H1 (cell line): ENCODE results near the gene SPATS2. TPM values are rescaled to one million over a fixed set of nuclear protein-coding genes. Genes with fewer than 3 reads are reported as not detected.

Source experiments
- CTCF ChIA-PET: fragments of 300-600 bp; sonication (Branson Sonifier 250); formaldehyde crosslinking; loops from one replicate; lab custom pipeline; 2021; ENCODE audit not compliant: partially characterized antibody; lab: Charles Lee
- POLR2A ChIA-PET: fragments of 300-600 bp; sonication (Branson Sonifier 250); formaldehyde crosslinking; loops from one replicate; lab custom pipeline; 2021; ENCODE audit warnings: inconsistent platforms; ENCODE audit not compliant: partially characterized antibody; lab: Charles Lee
- DNase-seq, 2 experiments: peaks; one replicate each; pipeline versions ENCODE4 v3.0.0 to v3.0.0-alpha.2; 2010 to 2022; ENCODE audit warnings: low spot score in 2 of 2, low read depth in 1 of 2, mixed read lengths in 1 of 2
- FAIRE-seq: peaks from 2 replicates; lab custom pipeline; 2011; peaks lifted over from hg19 to GRCh38; lab: Jason Lieb, UNC
- H2AFZ ChIP-seq: 2 replicates; pipeline ENCODE4 v1.8.1; 2012; ENCODE audit warnings: low read length, inconsistent platforms
- H2AK5ac ChIP-seq: 2 replicates; pipeline ENCODE4 v1.6.1; 2013; ENCODE audit warnings: low read depth, low read length
- H2BK120ac ChIP-seq: replicated peaks from 2 replicates; pipeline ENCODE3; 2013; ENCODE audit warnings: low read depth, low read length, inconsistent platforms
- H2BK12ac ChIP-seq: 2 replicates; pipeline ENCODE4 v1.6.1; 2013; ENCODE audit warnings: low read depth, low read length
- H2BK15ac ChIP-seq: 2 replicates; pipeline ENCODE4 v1.6.1; 2013; ENCODE audit warnings: low read length
- H2BK20ac ChIP-seq: 2 replicates; pipeline ENCODE4 v1.6.1; 2013; ENCODE audit warnings: low read length
- H2BK5ac ChIP-seq: 2 replicates; pipeline ENCODE4 v1.6.1; 2013; ENCODE audit warnings: low read depth, low read length
- H3K14ac ChIP-seq: 2 replicates; pipeline ENCODE4 v1.6.1; 2013; ENCODE audit warnings: inconsistent platforms; ENCODE audit not compliant: insufficient read length
- H3K18ac ChIP-seq: 2 replicates; pipeline ENCODE4 v1.6.1; 2013; ENCODE audit warnings: low read length; ENCODE audit errors: extremely low read depth
- H3K23ac ChIP-seq: 2 replicates; pipeline ENCODE4 v1.6.1; 2013; ENCODE audit warnings: inconsistent platforms; ENCODE audit not compliant: insufficient read length
- H3K23me2 ChIP-seq: 2 replicates; pipeline ENCODE4 v1.6.1; 2013; ENCODE audit warnings: low read depth, low read length
- H3K27ac ChIP-seq: 2 replicates; pipeline ENCODE4 v1.6.1; 2011; ENCODE audit warnings: low read depth, low read length, inconsistent platforms
- H3K27me3 ChIP-seq, 4 experiments: replicated peaks in 1 of 4; 1 replicate in 1 of 4; 2 replicates in 3 of 4; pipeline versions ENCODE4 v1.6.1 to v1.8.1; 2011 to 2013; ENCODE audit warnings: low read length in 3 of 4, mild to moderate bottlenecking in 3 of 4, inconsistent platforms in 2 of 4, mixed read lengths in 2 of 4, moderate library complexity in 1 of 4; ENCODE audit not compliant: control insufficient read depth in 3 of 4, insufficient read depth in 3 of 4; ENCODE audit errors: extremely low read depth in 1 of 4
- H3K36me3 ChIP-seq, 4 experiments: 2 replicates each; pipeline versions ENCODE4 v1.6.1 to v1.8.1; 2011 to 2013; ENCODE audit warnings: mild to moderate bottlenecking in 4 of 4, low read length in 3 of 4, moderate library complexity in 2 of 4, control low read depth in 1 of 4, inconsistent platforms in 1 of 4; ENCODE audit not compliant: insufficient read depth in 4 of 4, control insufficient read depth in 2 of 4
- H3K4ac ChIP-seq: replicated peaks from 2 replicates; pipeline ENCODE3; 2013; ENCODE audit warnings: low read length, low read depth, mixed read lengths, inconsistent platforms; ENCODE audit not compliant: insufficient read length
- H3K4me1 ChIP-seq, 4 experiments: replicated peaks in 1 of 4; 1 replicate in 1 of 4; 2 replicates in 3 of 4; pipeline versions ENCODE4 v1.6.1 to v1.8.1; 2011 to 2013; ENCODE audit warnings: low read length in 3 of 4, inconsistent platforms in 2 of 4, mixed read lengths in 1 of 4; ENCODE audit not compliant: insufficient read depth in 4 of 4, control insufficient read depth in 3 of 4
- H3K4me2 ChIP-seq, 2 experiments: 2 replicates each; pipeline versions ENCODE4 v1.6.1 to v1.8.1; 2011 to 2013; ENCODE audit warnings: low read depth in 2 of 2, low read length in 2 of 2, control low read depth in 1 of 2, inconsistent platforms in 1 of 2, mild to moderate bottlenecking in 1 of 2; ENCODE audit not compliant: insufficient read depth in 1 of 2
- H3K4me3 ChIP-seq, 4 experiments: fragments of 200-600, 300-600 bp in 1 of 4; sonication (generic), shearing (Covaris generic), sonication (Bioruptor Twin) in 1 of 4; 2 replicates each; pipeline versions ENCODE4 v1.5.1 to v1.8.1; 2011 to 2016; ENCODE audit warnings: low read length in 4 of 4, low read depth in 3 of 4, control low read depth in 2 of 4, inconsistent platforms in 2 of 4, mild to moderate bottlenecking in 2 of 4, mixed read lengths in 1 of 4, moderate library complexity in 1 of 4; ENCODE audit not compliant: insufficient read depth in 2 of 4; ENCODE audit errors: extremely low read depth in 1 of 4
- H3K56ac ChIP-seq: replicated peaks from 2 replicates; pipeline ENCODE3; 2013; ENCODE audit warnings: low read depth, mild to moderate bottlenecking, mixed read lengths, low read length, inconsistent platforms; ENCODE audit not compliant: insufficient read length
- H3K79me1 ChIP-seq: 2 replicates; pipeline ENCODE4 v1.6.1; 2013; ENCODE audit warnings: low read depth, low read length, control low read depth
- H3K79me2 ChIP-seq, 2 experiments: 2 replicates each; pipeline versions ENCODE4 v1.6.1 to v1.8.1; 2012 to 2013; ENCODE audit warnings: low read length in 2 of 2, mild to moderate bottlenecking in 2 of 2, inconsistent platforms in 1 of 2; ENCODE audit not compliant: insufficient read depth in 2 of 2, control insufficient read depth in 1 of 2
- H3K9ac ChIP-seq, 4 experiments: replicated peaks in 1 of 4; 1 replicate in 1 of 4; 2 replicates in 3 of 4; pipeline versions ENCODE4 v1.6.1 to v1.8.1; 2011 to 2013; ENCODE audit warnings: low read depth in 3 of 4, low read length in 3 of 4, control low read depth in 2 of 4, mild to moderate bottlenecking in 2 of 4, moderate library complexity in 2 of 4, inconsistent platforms in 1 of 4; ENCODE audit errors: extremely low read depth in 1 of 4
- H3K9me3 ChIP-seq, 2 experiments: 2 replicates each; pipeline versions ENCODE4 v1.6.1 to v1.8.1; 2012 to 2013; ENCODE audit warnings: mild to moderate bottlenecking in 2 of 2, moderate library complexity in 2 of 2, control low read depth in 1 of 2, inconsistent platforms in 1 of 2, low read depth in 1 of 2, low read length in 1 of 2, mixed read lengths in 1 of 2; ENCODE audit not compliant: insufficient read depth in 2 of 2
- H4K20me1 ChIP-seq, 2 experiments: replicated peaks in 1 of 2; 2 replicates each; pipeline versions ENCODE3 to v1.8.1; 2011 to 2013; ENCODE audit warnings: inconsistent platforms in 2 of 2, low read length in 2 of 2, mild to moderate bottlenecking in 1 of 2; ENCODE audit not compliant: insufficient read depth in 2 of 2, control insufficient read depth in 1 of 2
- H4K5ac ChIP-seq: 2 replicates; pipeline ENCODE4 v1.6.1; 2013; ENCODE audit warnings: low read length, low read depth, mixed read lengths, inconsistent platforms; ENCODE audit not compliant: insufficient read length
- H4K8ac ChIP-seq: 2 replicates; pipeline ENCODE4 v1.8.0; 2013; ENCODE audit warnings: mild to moderate bottlenecking, moderate library complexity, low read length, inconsistent platforms; ENCODE audit not compliant: insufficient read depth; ENCODE audit errors: extremely low read depth
- H4K91ac ChIP-seq: replicated peaks from 2 replicates; pipeline ENCODE3; 2013; ENCODE audit warnings: low read length, mixed read lengths, inconsistent platforms; ENCODE audit not compliant: insufficient read length
- ASH2L ChIP-seq: fragments of 200-600, 300-600 bp; sonication (generic); IDR thresholded peaks from one replicate; pipeline ENCODE4 v1.7.1; 2017; ENCODE audit warnings: low read length
- POU5F1 ChIP-seq: IDR thresholded peaks from 2 replicates; pipeline ENCODE4 v1.6.1; 2011; ENCODE audit warnings: low read depth, mild to moderate bottlenecking, low read length, moderate library complexity
- SIX5 ChIP-seq: IDR thresholded peaks from 2 replicates; pipeline ENCODE4 v1.6.1; 2011; ENCODE audit warnings: mild to moderate bottlenecking, low read depth, low read length
- WGBS, 2 experiments: shearing (Covaris generic) in 1 of 2; methylation state at CpG; one replicate each; pipeline versions ENCODE4 v1.1.6 to v1.1.7; 2013 to 2015; ENCODE audit warnings: low lambda C conversion rate in 2 of 2, mixed read lengths in 2 of 2, inconsistent platforms in 1 of 2, low coverage in 1 of 2, missing lambda C conversion rate in 1 of 2; ENCODE audit not compliant: insufficient replicate concordance in 2 of 2, insufficient coverage in 1 of 2, insufficient read length in 1 of 2; ENCODE audit errors: extremely low coverage in 1 of 2, missing lambda C conversion rate in 1 of 2; 5-methylcytosine and 5-hydroxymethylcytosine counted together
- polyA plus RNA-seq, 7 experiments: library from polyadenylated mRNA; depleted of rRNA in 3 of 7; stranded (reverse) in 5 of 7; unstranded in 2 of 7; fragments of >200 nt in 5 of 7; fragments of 200-250 nt in 2 of 7; gene quantifications; 1 replicate in 5 of 7; 2 replicates in 1 of 7; 4 replicates in 1 of 7; pipeline versions ENCODE4 v1.2.1 to v1.2.3, GENCODE V29; 2011 to 2013; ENCODE audit warnings: missing spikeins in 2 of 7, mixed read lengths in 2 of 7
- total RNA-seq: library from RNA; stranded (reverse); fragmentation: NEBNext Ultra II Directional; extraction: Animal tissue kit (Norgen Biotek cat#: 25700); gene quantifications from 2 replicates; pipeline ENCODE4 v1.2.1, GENCODE V29; 2021

SPATS2 gene
- total and polyA plus RNA-seq, 2 of the 8 experiments (the other 6 are each of a cell fraction or from before 2014, with no cell fraction given): 19.2 to 24.5 TPM

DNA sequence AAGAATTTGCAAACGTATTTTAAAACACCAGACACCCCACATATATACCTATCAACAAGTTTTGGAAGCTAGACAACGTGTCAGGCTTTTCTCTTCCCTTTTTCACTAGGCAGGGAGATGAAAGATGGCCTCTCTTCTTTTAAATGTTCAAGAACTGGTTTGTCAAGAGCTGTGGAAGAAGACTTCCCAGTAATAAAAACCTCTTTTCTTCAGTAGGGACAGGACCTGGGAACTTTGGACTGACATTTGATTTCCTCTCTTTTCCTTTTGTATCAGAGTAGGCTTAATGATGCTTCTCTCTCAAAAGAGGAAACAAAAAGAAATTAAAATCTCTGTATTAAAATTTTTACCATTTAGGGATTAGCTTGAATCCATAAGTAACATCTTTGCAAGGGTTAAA is 49.6 kb downstream of the SPATS2 start:
- H3K4me3 ChIP-seq: no peak overlapping the region
- DNase-seq (no peak), FAIRE-seq (no peak)
- no peak overlapping the region for H3K9ac ChIP-seq
- no peak overlapping the region for H2BK12ac ChIP-seq
- H2BK5ac ChIP-seq: no peak overlapping the region
- no peaks in the 10 kb centered on the region for H3K9me3 ChIP-seq
- no peak overlapping the region for H4K91ac ChIP-seq
- H2BK15ac ChIP-seq: no peak overlapping the region
- no peak overlapping the region for H3K27ac ChIP-seq
- H3K56ac ChIP-seq: no peak overlapping the region
- no peak overlapping the region for H4K5ac ChIP-seq
- no peak overlapping the region for H2BK120ac ChIP-seq
- WGBS, 2 experiments: 83% methylated on average over 2 of the region's 2 CpGs; no CpG with 5 or more reads in 1 of the 2 experiments
- no peaks in the 10 kb centered on the region for H3K23me2 ChIP-seq
- H3K36me3 ChIP-seq: no peaks in the 10 kb centered on the region
- no peak overlapping the region for H2BK20ac ChIP-seq
- no peaks in the 10 kb centered on the region for H3K79me1 ChIP-seq
- H3K4me2 ChIP-seq: no peak overlapping the region
- no peak overlapping the region for H2AK5ac ChIP-seq
- no peak overlapping the region for H3K14ac ChIP-seq
- CTCF ChIA-PET: interaction anchor here (1.1 to 1.6 kb wide), 5 partner anchors 12 to 137 kb away, joined by 3 to 5 read pairs (median 4); partner anchors contain the start of gene DNAJC22
- no peak overlapping the region for H3K4ac ChIP-seq
- no peak overlapping the region for H4K8ac ChIP-seq
- no peaks in the 10 kb centered on the region for H4K20me1 ChIP-seq
- 0 out of 4 replicates have a peak, but pooled peaks cover 0 to 3% of the 10 kb centered on the region in 2 experiments for H3K79me2 ChIP-seq
- H3K18ac ChIP-seq: no peak overlapping the region
- no peaks in the 10 kb centered on the region for H3K27me3 ChIP-seq
- no peak overlapping the region for H2AFZ ChIP-seq
- H3K4me1 ChIP-seq: peaks cover 0 to 4% (median 0%) of the 10 kb centered on the region in 4 experiments; a peak in 1 of 7 replicates
- H3K23ac ChIP-seq: no peak overlapping the region
- POLR2A ChIA-PET: interaction anchor here (1.1 kb wide), 1 partner anchor 28 kb away, joined by 3 read pairs; no protein-coding TSS in a partner anchor
- no peak for TF ChIP-seq POU5F1
- no peak for TF ChIP-seq SIX5
- no peak for TF ChIP-seq ASH2L
